Adrenal gland (tissue), 5 donors: ENCODE data around the gene TSKU.
A peak's percentile ranks its signal among the peaks of the same experiment; 100 is the strongest.
"Not testable (repeated sequence)": the region's sequence is repeated elsewhere in the genome, so short reads cannot be mapped to it uniquely, and the experiment has no call there.

ENCODE experiments used
- POLR2A ChIP-seq, 2 donors: fragments of 450-650 bp; IDR thresholded peaks; one replicate each; pipeline ENCODE4 v1.6.1; 2017; ENCODE audit warnings: antibody characterized with exemption in 2 of 2, mild to moderate bottlenecking in 2 of 2, moderate library complexity in 1 of 2
- TF ChIP-seq, protein P1 (sequence below), 6 experiments: fragments of 450-650 bp in 4 of 6; fragments of 200-600 bp in 2 of 6; sonication (generic) in 1 of 6; IDR thresholded peaks; 1 replicate in 5 of 6; 2 replicates in 1 of 6; pipeline versions ENCODE4 v1.5.1 to v1.8.0; 2016 to 2021; ENCODE audit warnings: antibody characterized with exemption in 6 of 6, mild to moderate bottlenecking in 2 of 6, moderate library complexity in 1 of 6
- donor health status: DM: no; HTN: no; CAD: no.

DNA sequence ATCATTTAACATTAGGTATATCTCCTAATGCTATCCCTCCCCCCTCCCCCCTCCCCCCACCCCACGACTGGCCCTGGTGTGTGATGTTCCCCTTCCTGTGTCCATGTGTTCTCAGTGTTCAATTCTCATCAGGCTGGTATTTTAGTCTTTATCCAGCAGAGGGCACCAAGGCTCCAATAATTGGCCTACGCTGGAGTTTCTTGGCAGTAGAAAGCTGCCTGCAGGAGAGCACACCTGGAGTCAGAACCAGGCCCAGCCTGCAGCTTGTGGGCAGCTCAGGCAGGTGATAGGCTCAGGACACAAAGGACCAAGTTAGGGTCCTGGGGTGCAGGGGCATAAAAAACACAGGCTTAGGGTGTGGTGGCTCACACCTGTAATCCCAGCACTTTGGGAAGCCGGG, 49.2 kb upstream of the TSKU start:
- TF ChIP-seq, protein P1, sequence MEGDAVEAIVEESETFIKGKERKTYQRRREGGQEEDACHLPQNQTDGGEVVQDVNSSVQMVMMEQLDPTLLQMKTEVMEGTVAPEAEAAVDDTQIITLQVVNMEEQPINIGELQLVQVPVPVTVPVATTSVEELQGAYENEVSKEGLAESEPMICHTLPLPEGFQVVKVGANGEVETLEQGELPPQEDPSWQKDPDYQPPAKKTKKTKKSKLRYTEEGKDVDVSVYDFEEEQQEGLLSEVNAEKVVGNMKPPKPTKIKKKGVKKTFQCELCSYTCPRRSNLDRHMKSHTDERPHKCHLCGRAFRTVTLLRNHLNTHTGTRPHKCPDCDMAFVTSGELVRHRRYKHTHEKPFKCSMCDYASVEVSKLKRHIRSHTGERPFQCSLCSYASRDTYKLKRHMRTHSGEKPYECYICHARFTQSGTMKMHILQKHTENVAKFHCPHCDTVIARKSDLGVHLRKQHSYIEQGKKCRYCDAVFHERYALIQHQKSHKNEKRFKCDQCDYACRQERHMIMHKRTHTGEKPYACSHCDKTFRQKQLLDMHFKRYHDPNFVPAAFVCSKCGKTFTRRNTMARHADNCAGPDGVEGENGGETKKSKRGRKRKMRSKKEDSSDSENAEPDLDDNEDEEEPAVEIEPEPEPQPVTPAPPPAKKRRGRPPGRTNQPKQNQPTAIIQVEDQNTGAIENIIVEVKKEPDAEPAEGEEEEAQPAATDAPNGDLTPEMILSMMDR (IDR thresholded peaks at IDR 0.05): peak; percentile 34 to 85 (median 74)
- TF ChIP-seq POLR2A (IDR thresholded peaks at IDR 0.05): not testable (repeated sequence)
